GM19455 (cell line): ENCODE data around the gene TUBA1C.

ENCODE experiments used
- ATAC-seq: cut with Tn5 transposase; IDR thresholded peaks from one replicate; pipeline ENCODE4 v1.9.1; 2021; ENCODE audit not compliant: unreplicated experiment

TUBA1C gene

DNA sequence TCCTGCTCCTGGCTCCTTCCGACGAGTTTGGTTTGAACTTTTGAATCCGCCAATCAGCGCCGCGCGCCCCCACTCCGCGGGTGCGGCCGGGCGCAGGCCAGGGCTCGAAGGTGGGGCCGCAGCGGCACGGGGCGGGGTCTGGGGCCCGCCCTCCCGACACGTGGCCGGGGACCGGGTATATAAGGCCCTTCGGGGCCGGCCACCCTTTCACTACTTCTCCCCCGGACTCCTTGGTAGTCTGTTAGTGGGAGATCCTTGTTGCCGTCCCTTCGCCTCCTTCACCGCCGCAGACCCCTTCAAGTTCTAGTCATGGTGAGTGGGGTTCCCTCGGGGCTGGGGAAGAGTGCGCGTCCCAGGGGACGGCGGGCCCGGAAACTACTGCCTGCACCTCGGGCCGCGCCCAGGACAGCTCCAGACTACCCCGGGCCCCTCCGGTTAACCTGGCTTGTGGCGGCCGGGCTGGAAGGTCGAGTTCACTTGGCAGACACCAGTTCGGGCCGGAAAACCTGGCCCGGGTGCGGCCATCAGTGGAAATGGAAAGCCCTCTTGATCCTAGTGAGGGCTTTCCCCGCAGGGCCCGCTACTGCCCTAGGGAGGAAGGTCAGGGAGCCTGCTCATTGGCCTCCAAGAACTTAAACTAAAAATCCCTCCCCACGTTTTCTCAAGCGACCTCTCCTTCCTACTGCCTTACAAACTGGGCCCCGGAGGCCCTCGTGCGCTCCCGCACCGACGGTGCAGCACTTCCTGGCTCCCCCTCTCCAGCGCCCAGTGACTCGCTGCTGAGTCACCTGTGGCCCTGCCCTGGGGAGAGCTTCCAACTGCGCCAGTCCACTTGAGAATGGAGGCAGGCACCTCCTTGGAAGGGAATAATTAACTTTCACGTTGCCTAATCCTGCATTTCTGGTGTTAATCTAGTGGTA is at the start of gene TUBA1C:
Gene TUBA1C, plus strand, starts transcription at position 210 of the 920 bp plus-strand sequence. Its CDS starts 100 bp downstream, at position 310.
- peak; percentile 72 for ATAC-seq

- no peak for ATAC-seq
These were observed 45.4 kb upstream of the TUBA1C start for GRCh38 chr12:49219417-49220026.

DNA sequence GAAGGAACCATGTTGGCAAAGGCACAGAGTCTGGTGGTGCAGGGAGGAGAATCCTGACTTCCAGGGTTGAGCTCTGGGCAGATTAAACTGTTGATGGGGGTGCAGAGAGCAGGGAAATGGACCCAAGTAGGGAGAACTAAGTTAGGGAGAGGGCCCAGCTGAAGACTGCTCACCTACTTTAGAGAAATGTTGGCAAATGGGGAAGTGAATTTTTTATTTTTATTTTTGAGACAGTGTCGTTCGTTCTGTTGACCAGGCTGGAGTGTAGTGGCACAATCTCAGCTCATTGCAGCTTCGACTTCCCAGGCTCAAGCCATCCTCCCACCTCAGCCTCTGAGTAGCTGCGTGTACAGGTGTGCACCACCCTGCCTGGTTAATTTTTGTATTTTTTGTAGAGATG is 43.9 kb upstream of the TUBA1C start:
- ATAC-seq = no peak

DNA sequence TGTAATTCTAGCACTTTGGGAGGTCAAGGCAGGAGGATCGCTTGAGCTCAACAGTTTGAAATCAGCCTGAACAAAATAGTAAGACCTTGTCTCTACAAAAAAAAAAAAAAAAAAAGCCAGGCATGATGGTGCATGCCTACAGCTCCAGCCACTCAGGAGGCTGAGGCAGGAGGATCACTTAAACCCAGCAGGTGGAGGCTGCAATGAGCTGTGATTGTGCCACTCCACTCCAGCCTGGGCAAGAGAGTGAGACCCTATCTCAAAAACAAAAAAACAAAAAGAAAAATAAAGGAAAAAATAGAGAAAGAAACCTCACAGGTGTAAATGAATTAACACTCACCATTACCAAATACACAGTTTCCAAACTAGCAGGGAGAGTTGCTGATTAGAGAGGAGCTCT is 41.8 kb upstream of the TUBA1C start:
- ATAC-seq = no peak

DNA sequence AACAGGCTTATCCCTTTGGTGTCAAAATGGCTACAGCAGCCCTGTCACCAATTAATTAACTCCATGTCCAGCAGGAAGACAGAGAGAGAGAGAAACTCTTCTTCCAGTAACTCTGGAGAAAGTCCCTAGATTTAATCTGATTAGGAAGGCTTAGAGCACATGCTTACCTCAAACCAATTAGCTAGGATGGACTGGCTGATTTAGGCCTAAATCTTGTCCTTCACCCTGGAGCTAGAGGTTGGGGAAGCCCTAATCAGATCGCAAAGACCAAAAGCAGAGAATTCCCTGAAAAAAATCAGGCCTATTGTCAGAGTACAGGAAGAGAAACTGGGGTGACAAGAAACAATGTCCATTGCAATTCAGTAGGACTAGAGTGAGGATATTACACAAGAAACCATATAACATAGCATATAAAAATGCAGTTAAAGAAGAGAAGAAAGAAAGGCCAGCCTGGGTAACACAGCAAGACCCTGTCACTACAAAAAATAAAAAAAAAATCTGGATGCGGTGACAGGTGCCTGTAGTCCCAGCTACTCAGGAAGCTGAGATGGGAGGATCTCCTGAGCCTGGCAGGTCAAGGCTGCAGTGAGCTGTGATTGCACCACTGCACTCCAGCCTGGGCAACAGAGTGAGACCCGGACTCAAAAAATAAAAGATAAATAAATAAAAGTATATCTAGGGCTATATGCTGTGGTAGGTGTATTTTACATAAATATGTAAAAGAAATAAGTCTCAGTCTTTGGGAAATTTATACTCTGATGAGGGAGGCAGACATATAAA is 41.1 kb upstream of the TUBA1C start:
- ATAC-seq = no peak

DNA sequence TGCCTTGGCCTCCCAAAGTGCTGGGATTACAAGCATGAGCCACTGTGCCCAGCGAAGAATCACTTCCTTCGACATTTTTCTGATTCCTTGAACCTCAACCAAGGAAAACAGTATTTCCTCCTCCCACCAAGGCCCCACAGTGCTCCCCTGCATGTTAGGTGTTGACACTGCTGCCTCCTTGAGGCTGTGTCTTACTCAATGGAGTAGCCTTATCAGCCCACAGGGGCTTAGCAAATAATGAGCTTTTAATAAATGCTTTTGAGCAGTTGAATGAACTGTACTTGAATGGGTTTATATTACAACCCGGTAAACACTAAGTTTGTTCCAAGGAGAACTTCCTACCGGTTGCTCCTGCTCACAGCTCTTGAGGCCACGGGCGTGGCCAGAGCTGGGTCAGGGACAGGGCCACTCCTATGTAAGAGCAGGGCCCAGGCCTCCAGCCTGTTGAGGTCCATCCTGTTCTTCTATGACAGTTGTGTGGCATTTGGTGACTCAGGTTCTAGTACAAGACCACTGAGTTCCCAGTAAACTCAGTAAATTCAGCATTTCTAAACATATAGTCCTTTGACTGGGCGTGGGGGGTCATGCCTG is 39.2 kb upstream of the TUBA1C start:
- no peak for ATAC-seq

- ATAC-seq = no peak
These were observed 37.2 kb upstream of the TUBA1C start for GRCh38 chr12:49227713-49228112.

GRCh38 chr12:49228653-49229052 is 36.2 kb upstream of the TUBA1C start:
- ATAC-seq = no peak

DNA sequence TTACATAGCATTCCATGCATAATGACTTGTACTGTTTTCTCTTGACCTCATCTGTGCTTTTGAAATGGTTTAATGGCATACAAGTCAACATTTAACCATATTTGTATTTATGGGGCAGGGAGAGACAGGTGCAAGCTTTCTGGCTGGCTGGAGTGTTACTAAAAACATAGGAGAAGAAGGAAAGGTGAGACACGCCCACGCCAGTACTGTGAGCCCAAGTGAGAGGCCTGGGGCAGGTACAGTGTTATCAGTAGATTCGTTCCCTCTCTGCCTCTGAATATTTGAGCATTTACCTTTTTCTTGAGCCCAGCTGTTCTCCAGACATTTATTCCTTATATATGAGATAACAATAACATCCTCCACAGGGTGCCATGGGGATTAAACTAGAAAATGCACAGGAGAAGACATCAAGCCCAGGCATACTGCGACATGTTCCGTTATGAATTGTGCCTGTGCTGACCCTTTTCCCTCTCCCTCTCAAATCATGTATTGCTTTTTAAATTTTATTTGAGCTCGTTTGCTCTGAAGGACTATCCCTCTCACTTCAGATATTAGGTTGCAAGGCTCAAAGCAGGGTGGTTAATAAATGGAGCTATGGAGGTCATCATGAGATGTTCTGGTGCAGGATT is 34.6 kb upstream of the TUBA1C start:
- ATAC-seq = no peak

- no peak for ATAC-seq
These were observed 34.1 kb upstream of the TUBA1C start for GRCh38 chr12:49230805-49231194.

DNA sequence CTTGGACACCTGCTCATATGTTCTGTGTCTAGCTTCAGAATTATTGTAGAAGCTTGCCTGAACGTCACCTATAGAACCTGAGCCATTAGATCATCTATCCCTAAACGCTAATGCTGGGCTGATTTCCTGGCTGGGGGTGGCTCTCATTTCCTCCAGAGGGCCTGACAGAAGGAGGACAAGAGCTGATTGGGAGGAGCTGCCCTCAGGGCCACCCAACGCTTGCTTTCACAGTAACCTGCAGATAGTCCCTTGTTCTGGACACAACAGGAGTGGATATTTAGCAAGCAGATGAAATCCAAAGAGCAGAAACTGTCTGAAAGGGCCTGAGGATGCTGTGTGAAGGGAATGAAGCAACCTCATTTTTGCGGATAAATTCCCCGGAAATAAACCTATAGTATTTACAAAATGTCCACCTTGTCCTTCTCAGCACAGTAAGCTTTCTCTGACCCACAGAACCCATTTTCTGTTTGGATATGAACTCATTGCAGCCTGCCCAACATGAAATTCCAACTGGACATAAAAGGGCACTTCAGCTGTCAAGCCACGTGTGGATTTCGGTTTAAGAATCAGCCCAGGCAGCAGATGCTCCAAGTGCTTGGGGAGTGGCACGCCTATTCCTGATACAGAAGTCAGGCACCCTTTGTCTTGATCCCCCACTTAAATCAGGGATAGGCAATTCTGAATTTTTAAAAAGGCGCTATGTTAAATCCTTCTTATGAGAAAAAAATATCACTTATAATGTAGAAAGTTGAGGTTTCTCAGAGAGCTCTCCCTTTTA is 32.8 kb upstream of the TUBA1C start:
- no peak for ATAC-seq

DNA sequence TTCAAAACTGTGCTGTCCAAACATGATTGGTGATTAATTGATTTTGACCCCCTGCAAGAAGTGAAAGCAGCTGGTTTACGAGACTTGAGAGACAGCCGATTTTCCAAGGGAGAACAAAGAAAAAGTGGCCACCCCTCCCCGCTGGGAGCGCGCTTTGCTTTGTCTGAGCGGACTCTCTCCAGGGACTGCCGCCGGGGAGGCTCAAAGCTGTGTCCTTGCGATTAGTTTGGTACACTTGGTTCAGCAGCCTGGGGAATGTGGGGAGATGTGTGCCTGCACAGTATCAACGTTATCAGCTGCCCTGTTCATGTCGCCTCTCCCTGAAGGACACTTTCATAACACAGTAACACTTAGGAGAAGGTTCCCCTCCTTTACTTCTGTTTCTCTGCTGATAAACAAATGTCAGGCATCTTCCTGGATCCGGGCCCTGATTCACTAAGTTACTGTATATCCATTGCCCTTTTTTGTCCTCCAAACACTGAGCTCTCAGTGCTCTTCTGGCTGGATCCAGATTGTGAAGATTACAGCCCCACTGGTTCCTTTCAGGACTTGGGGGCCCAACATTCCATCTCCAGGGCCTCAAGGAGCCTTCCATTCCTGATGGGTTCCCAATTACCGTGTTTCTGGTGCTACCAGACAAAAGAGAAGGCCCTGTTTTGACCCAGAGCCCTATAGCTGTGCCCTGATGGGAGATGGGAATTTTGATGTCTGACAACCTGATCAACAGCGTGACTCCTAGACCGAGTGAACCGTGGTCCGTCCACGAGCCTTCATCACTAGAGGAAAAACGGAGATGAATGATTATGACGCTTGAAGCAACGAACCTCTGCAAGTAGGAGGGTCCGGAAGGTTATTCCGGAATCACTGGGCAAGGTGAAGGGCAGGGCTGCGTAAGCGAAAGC is 31.7 kb upstream of the TUBA1C start:
- ATAC-seq = no peak

GRCh38 chr12:49233842-49234526 is 30.9 kb upstream of the TUBA1C start:
- no peak for ATAC-seq

DNA sequence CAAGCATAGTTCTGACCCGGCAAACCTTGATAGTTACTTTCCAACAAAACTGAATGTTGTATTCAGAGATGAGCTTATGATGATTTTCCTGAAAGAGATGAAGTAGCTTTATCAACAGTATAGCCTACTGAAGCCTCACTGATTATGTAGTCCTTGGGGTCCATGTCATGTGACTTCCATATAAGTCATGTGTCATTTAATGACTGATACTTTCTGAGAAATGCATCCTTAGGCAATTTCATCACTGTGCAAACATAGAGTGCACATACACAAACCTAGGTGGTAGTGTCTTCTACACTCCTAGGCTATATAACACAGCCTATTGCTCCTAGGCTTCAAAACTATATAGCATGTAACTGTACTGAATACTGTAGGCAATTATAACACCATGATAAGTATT is 28.5 kb upstream of the TUBA1C start:
- no peak for ATAC-seq

DNA sequence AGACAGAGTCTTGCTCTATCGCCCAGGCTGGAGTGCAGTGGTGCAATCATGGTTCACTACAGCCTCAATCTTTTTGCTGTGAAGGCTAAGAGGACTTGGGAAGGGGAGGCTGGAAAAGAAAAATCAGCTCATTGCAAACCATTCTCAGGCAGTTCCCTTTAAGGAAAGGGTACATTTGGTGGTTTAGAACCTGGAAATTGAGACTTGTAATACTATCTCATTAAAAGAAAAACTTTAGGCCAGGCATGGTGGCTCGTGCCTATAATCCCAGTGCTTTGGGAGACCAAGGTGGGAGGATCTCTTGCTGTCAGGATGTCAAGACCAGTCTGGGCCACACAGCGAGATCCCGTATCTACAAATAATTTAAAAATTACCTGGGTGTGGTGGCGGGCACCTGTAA is 21.3 kb upstream of the TUBA1C start:
- no peak for ATAC-seq

- no peak for ATAC-seq
These were observed 20.7 kb upstream of the TUBA1C start for GRCh38 chr12:49244176-49244575.

DNA sequence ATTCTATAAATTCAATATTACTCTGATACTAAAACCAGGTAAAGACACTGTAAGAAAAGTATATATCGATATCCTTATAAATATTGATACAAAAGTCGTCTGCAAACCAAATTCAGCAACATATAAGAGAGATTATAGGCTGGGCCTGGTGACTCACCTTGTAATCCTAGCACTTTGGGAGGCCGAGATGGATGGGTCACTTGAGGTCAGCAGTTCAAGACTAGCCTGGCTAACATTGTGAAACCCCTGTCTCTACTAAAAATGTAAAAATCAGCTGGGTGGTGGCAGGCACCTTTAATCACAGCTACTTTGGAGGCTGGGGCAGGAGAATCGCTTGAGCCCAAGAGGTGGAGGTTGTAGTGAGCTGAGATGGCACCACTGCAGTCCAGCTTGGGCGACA is 13.5 kb upstream of the TUBA1C start:
- no peak for ATAC-seq

DNA sequence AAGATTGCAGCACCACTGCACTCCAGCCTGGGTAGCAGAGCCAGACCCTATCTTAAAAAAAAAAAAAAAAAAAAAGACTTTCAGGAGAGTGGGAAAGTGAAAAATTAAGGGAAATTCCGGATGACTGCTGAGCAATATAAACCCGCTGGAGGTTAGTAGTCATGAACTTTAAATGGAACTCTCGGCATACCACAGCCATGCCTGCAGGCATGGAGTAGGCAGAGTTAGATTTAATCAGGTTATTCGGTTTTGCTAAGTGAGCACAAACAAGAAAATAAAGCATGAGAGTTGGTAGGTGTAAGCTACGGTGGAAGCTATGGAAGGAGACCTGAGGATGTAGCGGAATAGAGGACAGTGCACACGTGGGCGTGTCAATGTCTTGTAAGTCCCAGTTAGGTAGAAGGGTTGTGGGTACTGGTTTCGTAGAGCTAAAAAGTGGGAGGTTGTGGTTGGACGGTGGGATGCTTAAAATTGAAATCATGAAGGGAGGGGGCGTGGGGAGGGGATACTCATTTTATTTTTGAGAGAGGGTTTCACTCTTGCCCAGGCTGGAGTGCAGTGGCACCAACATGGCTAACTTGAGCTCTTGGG is 11.8 kb upstream of the TUBA1C start:
- ATAC-seq = no peak
